Omental fat pad (tissue), 4 donors: Measurements from ENCODE around the gene HERC6. TPM values are rescaled to one million over a fixed set of nuclear protein-coding genes. Genes with fewer than 3 reads are reported as not detected.
A peak's percentile ranks its signal among the peaks of the same experiment; 100 is the strongest.

Source experiments
- ATAC-seq: fragments of 150-250 bp; one replicate; pipeline ENCODE4 v1.9.1; 2016; ENCODE audit warnings: mild to moderate bottlenecking, moderate library complexity; ENCODE audit not compliant: low FRiP score
- DNase-seq: peaks from one replicate; pipeline ENCODE4 v3.0.0-alpha.2; 2019; ENCODE audit warnings: low spot score
- CTCF ChIP-seq, 3 donors: fragments of 450-650 bp; IDR thresholded peaks; one replicate each; pipeline ENCODE4 v1.5.1; 2016 to 2017; ENCODE audit warnings: antibody characterized with exemption in 3 of 3, mild to moderate bottlenecking in 3 of 3, moderate library complexity in 2 of 3
- total RNA-seq, 4 donors: library from RNA; depleted of rRNA; stranded (reverse); fragments of >200 nt; gene quantifications; one replicate each; pipeline ENCODE4 v1.1.0, GENCODE V29; 2016

HERC6 gene
- total RNA-seq, 4 donors from 2014 or later, result 3.1 to 21.6 (median 8.7) TPM

GRCh38 chr4:88456670-88457306 is 78.1 kb downstream of the HERC6 start, which contains the start of gene HERC5:
TSS of gene HERC5 (plus strand) at chr4:88457119. CDS start at chr4:88457270, 151 bp downstream.
- TF ChIP-seq CTCF (IDR thresholded peaks at IDR 0.05), result no peak
- DNase-seq (peak; percentile 96), ATAC-seq (peak; percentile 95)

GRCh38 chr4:88457307-88458103 is 78.9 kb downstream of the HERC6 start:
- no peak for TF ChIP-seq CTCF (IDR thresholded peaks at IDR 0.05)
- no peak for DNase-seq
- peak; percentile 65 for ATAC-seq

GRCh38 chr4:88458104-88458740 is 79.6 kb downstream of the HERC6 start:
- TF ChIP-seq CTCF (IDR thresholded peaks at IDR 0.05), result no peak
- no peak for ATAC-seq
- DNase-seq, result no peak

- no peak for TF ChIP-seq CTCF (IDR thresholded peaks at IDR 0.05)
- ATAC-seq (no peak), DNase-seq (no peak)
These were observed 87.1 kb downstream of the HERC6 start for GRCh38 chr4:88465653-88466192.

- no peak for ATAC-seq
- no peak for TF ChIP-seq CTCF (IDR thresholded peaks at IDR 0.05)
- no peak for DNase-seq
These were observed 88.7 kb downstream of the HERC6 start for GRCh38 chr4:88467392-88467791.

- ATAC-seq (no peak), DNase-seq (no peak)
- no peak for TF ChIP-seq CTCF (IDR thresholded peaks at IDR 0.05)
These were observed 98.7 kb downstream of the HERC6 start for GRCh38 chr4:88477229-88477860.
